PC-3 (cell line): ENCODE measurements around the gene RNF114. TPM values are rescaled to one million over a fixed set of nuclear protein-coding genes. Genes with fewer than 3 reads are reported as not detected.

Experiments used
- ATAC-seq: fragments of 200-7000 bp; cut with Tn5 transposase; 2 replicates; pipeline ENCODE4 v1.9.1; 2020; ENCODE audit warnings: mild to moderate bottlenecking, moderate library complexity
- BruUV-seq: library from RNA; stranded (reverse); fragments of 400-500 nt; replicated peaks from 2 replicates; lab custom pipeline; 2021; lab: Mats Ljungman, UMichigan
- CTCF ChIA-PET: fragments of 300-600 bp; sonication (Branson Sonifier 250); formaldehyde crosslinking; loops from one replicate; lab custom pipeline; 2022; ENCODE audit warnings: antibody characterized with exemption; lab: Charles Lee
- POLR2A ChIA-PET: fragments of 300-600 bp; sonication (Branson Sonifier 250); formaldehyde crosslinking; loops from one replicate; lab custom pipeline; 2022; ENCODE audit warnings: antibody characterized with exemption; ENCODE audit not compliant: unreplicated experiment; lab: Charles Lee
- DNase-seq: peaks from one replicate; pipeline ENCODE4 v3.0.0-alpha.2; 2015
- H2AFZ ChIP-seq: fragments of 300-600 bp; sonication (generic); 2 replicates; pipeline ENCODE4 v1.6.0; 2016; ENCODE audit warnings: antibody characterized with exemption, low read length
- H3F3A ChIP-seq: fragments of 300-600 bp; sonication (generic); one replicate; pipeline ENCODE4 v1.6.0; 2017; ENCODE audit warnings: antibody characterized with exemption, low read length, control low read depth, mild to moderate bottlenecking; ENCODE audit not compliant: unreplicated experiment
- H3K27ac ChIP-seq: fragments of 300-600 bp; sonication (generic); 2 replicates; pipeline ENCODE4 v1.5.1; 2016; ENCODE audit warnings: mild to moderate bottlenecking, low read length
- H3K27me3 ChIP-seq: fragments of 300-600 bp; sonication (generic); 2 replicates; pipeline ENCODE4 v1.6.1; 2016; ENCODE audit warnings: low read length, mixed read lengths
- H3K36me3 ChIP-seq: fragments of 300-600 bp; sonication (generic); 2 replicates; pipeline ENCODE4 v1.6.1; 2016; ENCODE audit warnings: low read depth, mixed run types, low read length, mixed read lengths
- H3K4me1 ChIP-seq: fragments of 300-600 bp; sonication (generic); 2 replicates; pipeline ENCODE4 v1.5.1; 2016; ENCODE audit warnings: low read length; ENCODE audit not compliant: insufficient read depth
- H3K4me2 ChIP-seq: fragments of 300-600 bp; sonication (generic); 2 replicates; pipeline ENCODE4 v1.6.0; 2016; ENCODE audit warnings: low read length
- H3K4me3 ChIP-seq: fragments of 300-600 bp; sonication (generic); 2 replicates; pipeline ENCODE4 v1.5.1; 2016; ENCODE audit warnings: mild to moderate bottlenecking, low read length, mixed read lengths
- H3K79me2 ChIP-seq: fragments of 300-600 bp; sonication (generic); 2 replicates; pipeline ENCODE4 v1.6.1; 2017; ENCODE audit warnings: low read length, mixed read lengths
- H3K9ac ChIP-seq: fragments of 300-600 bp; sonication (generic); 2 replicates; pipeline ENCODE4 v1.6.0; 2016; ENCODE audit warnings: mild to moderate bottlenecking, low read length
- H3K9me2 ChIP-seq: fragments of 300-600 bp; sonication (generic); replicated peaks from 2 replicates; pipeline ENCODE4 v1.6.1; 2016; ENCODE audit warnings: mixed run types, low read length, mixed read lengths
- H3K9me3 ChIP-seq: fragments of 300-600 bp; sonication (generic); 2 replicates; pipeline ENCODE4 v1.6.1; 2016; ENCODE audit warnings: low read length, mixed read lengths
- H4K20me1 ChIP-seq: fragments of 300-600 bp; sonication (generic); 2 replicates; pipeline ENCODE4 v1.6.1; 2016; ENCODE audit warnings: low read length, mixed read lengths
- CTCF ChIP-seq: fragments of 300-600 bp; sonication (generic); conservative IDR thresholded peaks from 2 replicates; pipeline ENCODE4 v1.5.1; 2017; ENCODE audit warnings: antibody characterized with exemption, low read depth, mild to moderate bottlenecking, low read length
- EZH2 ChIP-seq: fragments of 300-600 bp; sonication (generic); IDR thresholded peaks from one replicate; pipeline ENCODE4 v1.6.1; 2017; ENCODE audit warnings: antibody characterized with exemption, mild to moderate bottlenecking, low read length; ENCODE audit not compliant: unreplicated experiment
- EZH2phosphoT487 ChIP-seq: fragments of 300-600 bp; sonication (generic); IDR thresholded peaks from 2 replicates; pipeline ENCODE4 v1.6.1; 2018; ENCODE audit warnings: mild to moderate bottlenecking, antibody characterized with exemption, low read length, borderline replicate concordance
- intact Hi-C: fragments of 100-400 bp; cut with micrococcal nuclease; formaldehyde crosslinking; loops from 2 replicates; pipeline ENCODE4 v1.9.0; 2023
- total RNA-seq: library from RNA; depleted of rRNA; stranded (reverse); fragments of >200 nt; gene quantifications from 2 replicates; pipeline ENCODE4 v1.2.3, GENCODE V29; 2014

The RNF114 gene
- total RNA-seq, 1 experiment from 2014 or later = 133 TPM

DNA sequence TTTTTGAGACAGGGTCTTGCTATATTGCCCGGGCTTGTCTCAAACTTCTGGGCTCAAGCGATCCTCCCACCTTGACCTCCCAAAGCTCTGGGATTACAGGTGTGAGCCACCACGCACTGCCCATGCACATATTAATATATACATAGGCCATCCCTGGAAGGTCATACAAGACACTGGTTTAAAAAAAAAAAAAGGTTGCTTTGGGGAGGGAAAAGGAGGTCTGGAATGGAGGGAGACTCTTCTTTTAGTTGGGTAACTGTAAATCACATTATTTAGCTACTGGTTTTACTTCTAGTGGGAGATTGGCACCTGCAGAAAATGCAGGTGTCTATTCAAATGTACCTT, 42.5 kb downstream of the RNF114 start:
- no peaks in the 10 kb centered on the region for H4K20me1 ChIP-seq
- no peaks in the 10 kb centered on the region for H3F3A ChIP-seq
- intact Hi-C loops = loop anchor here (1.0 to 5.0 kb wide), 2 partner anchors 93 to 109 kb away; no protein-coding TSS in a partner anchor
- H3K27ac ChIP-seq = no peak overlapping the region
- H3K9me3 ChIP-seq = no peaks in the 10 kb centered on the region
- peaks cover 35% of the 10 kb centered on the region for H3K4me1 ChIP-seq
- ChIA-PET POLR2A (interaction anchor here (0.9 kb wide), 1 partner anchor 93 kb away, joined by 11 read pairs; no protein-coding TSS in a partner anchor), CTCF (interaction anchor here (0.6 to 5.5 kb wide), 4 partner anchors 82 to 137 kb away, joined by 3 to 77 read pairs (median 4); no protein-coding TSS in a partner anchor)
- TF ChIP-seq CTCF (no peak), EZH2 (no peak), EZH2phosphoT487 (no peak)
- peak overlapping the region; percentile 55; the same call in 1 of the 2 replicates for H3K4me3 ChIP-seq
- no peaks in the 10 kb centered on the region for H3K79me2 ChIP-seq
- ATAC-seq (no peak), DNase-seq (no peak)
- no peaks in the 10 kb centered on the region for H3K9me2 ChIP-seq
- BruUV-seq = no TSS peak
- H3K4me2 ChIP-seq = peak overlapping the region; percentile 72
- H3K36me3 ChIP-seq = no peaks in the 10 kb centered on the region
- no peaks in the 10 kb centered on the region for H3K27me3 ChIP-seq
- peak overlapping the region; percentile 74 for H2AFZ ChIP-seq
- peak overlapping the region; percentile 51; the same call in 1 of the 2 replicates for H3K9ac ChIP-seq

DNA sequence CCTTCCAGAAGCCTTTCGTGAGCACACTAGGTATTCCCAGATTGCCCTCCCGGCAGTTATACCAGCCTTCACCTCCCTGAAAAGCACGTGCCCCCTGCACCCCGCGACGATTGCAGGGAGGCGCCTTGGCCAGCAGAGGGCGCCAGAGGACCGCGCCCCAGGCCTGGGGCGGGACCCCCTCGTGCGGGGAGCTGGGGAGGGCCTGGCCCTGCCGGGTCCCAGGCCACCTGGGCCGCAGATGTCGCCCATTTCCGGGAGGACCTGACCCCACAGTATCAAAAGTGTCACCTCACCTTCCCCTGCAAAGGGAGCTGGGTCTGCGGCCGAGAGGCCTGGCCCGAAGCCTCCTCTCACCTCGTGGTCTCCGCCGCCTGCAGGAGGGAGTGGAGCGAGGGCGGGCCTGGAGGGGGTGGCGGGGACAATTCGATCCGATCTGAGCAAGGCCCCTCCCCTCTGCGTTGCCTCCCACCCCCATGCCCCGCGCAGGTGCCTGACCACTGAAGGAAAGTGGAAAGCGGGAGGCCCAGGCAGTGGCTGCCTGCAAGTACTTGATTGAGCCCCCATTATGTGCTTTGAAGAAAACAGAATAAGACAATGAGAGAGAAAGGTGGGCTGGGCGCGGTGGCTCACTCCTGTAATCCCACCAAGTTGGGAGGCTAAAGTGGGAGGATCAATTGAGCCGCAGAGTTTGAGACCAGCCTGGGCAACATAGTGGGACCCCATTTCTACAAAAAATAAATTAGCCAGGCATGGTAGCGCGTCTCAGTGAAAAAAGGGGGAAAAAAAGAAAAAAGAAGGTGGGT, 43.0 kb downstream of the RNF114 start:
- Histone ChIP-seq H3K79me2 (no peaks in the 10 kb centered on the region), H3K4me1 (peaks cover 35% of the 10 kb centered on the region), H3K9me2 (no peaks in the 10 kb centered on the region), H3K27ac (no peak overlapping the region), H3K4me2 (peak overlapping the region; percentile 72), H4K20me1 (no peaks in the 10 kb centered on the region), H3F3A (no peaks in the 10 kb centered on the region), H3K9me3 (no peaks in the 10 kb centered on the region), H3K36me3 (no peaks in the 10 kb centered on the region), H3K27me3 (no peaks in the 10 kb centered on the region), H3K4me3 (peak overlapping the region; percentile 55), H3K9ac (peak overlapping the region; percentile 51), H2AFZ (peak overlapping the region; percentile 74)
- peak; percentile 100 for TF ChIP-seq CTCF
- no peak for TF ChIP-seq EZH2
- ATAC-seq (peak; percentile 53), DNase-seq (peak; percentile 83)
- BruUV-seq = no TSS peak
- ChIA-PET POLR2A (interaction anchor here (0.6 to 0.9 kb wide), 2 partner anchors 92 to 161 kb away, joined by 6 to 11 read pairs; no protein-coding TSS in a partner anchor), CTCF (interaction anchor here (0.5 to 5.5 kb wide), 12 partner anchors 34 to 426 kb away, joined by 3 to 77 read pairs (median 4); no protein-coding TSS in a partner anchor)
- intact Hi-C loops = loop anchor here (1.0 to 5.0 kb wide), 2 partner anchors 92 to 108 kb away; no protein-coding TSS in a partner anchor
